Stimulated activated CD4-positive, alpha-beta T cell treated with anti-CD3 and anti-CD28 coated beads, Interleukin-4, amount 100 ng/mL, for 24 hours (primary cell): ENCODE data around the gene PTPN20.
"Not testable (repeated sequence)": the region's sequence is repeated elsewhere in the genome, so short reads cannot be mapped to it uniquely, and the experiment has no call there.

Experiments
- DNase-seq: peaks from one replicate; pipeline ENCODE4 v3.0.0-alpha.2; 2020

The PTPN20 gene

DNA sequence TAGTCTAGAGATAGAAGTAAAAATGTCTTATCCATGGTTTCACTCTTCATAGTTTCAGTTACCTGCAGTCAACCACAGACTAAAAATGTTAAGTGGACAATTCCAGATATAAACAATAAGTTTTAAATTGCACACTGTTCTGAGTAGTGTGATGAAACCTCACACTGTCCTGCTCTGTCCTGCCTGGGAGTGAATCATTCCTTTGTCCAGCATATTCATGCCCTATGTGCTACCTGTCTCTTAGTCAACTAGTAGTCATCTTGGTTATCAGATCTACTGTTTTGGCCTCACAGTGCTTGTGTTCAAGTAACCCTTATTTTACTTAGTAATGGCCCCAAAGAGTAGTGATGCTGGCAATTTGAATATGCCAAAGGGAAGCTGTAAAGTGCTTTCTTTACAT lies 49.5 kb downstream of the PTPN20 start:
- DNase-seq, result not testable (repeated sequence)

DNA sequence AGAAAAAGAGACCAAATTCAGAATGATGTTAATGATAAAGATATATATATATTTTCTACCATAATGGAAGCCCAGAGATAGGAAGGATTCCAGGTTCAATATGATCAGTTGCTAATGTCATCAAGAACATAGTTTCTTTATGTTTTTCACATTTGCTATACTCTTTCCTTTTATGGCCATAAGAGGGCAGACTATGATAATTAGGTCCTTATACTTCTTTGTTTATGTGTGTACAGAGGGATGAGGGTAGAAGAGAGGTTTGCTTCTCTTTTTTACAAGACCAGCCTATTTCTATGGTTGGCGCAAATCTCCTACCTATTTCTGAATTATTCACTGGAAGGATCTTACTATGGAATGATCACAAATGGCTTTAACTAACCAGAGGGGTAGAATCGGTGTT lies 52.1 kb downstream of the PTPN20 start:
- not testable (repeated sequence) for DNase-seq

DNA sequence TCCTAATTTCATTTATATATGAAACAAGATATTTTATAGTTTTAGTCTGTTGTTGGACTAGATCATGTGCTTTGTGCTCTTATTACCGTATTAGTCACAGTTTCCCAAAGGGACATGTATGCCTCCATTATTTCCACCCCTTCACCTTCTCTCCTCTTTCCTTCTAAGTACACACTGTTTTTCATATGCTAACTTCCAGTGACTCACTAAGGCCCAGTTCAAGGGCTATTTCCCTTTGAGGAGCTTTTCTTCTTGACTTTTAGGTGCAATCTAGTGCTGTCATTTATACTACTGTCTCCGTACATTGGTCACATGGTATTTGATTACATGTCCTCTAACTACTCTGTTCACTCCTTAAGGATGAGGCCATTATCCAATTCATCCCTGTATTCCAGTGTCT lies 55.8 kb downstream of the PTPN20 start:
- not testable (repeated sequence) for DNase-seq

DNA sequence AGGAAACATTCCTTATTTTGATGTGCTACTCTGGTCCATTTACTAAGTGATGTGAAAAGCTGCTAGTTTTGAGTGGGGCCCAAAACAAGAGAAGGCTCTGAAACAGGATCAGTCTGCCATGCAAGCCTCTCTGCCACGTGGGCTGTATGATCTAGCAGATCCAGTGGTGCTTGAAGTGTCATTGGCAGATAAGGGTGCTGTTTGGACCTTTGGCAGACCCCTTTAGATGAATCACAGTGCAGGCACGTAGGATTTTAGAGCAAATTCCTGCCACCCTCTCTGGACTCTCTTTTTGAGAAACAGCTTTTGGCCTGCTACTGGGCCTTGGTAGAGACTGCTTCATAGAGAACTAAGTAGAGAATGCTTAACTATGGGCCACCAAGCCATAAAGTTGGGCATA lies 69.0 kb downstream of the PTPN20 start:
- DNase-seq, result not testable (repeated sequence)

DNA sequence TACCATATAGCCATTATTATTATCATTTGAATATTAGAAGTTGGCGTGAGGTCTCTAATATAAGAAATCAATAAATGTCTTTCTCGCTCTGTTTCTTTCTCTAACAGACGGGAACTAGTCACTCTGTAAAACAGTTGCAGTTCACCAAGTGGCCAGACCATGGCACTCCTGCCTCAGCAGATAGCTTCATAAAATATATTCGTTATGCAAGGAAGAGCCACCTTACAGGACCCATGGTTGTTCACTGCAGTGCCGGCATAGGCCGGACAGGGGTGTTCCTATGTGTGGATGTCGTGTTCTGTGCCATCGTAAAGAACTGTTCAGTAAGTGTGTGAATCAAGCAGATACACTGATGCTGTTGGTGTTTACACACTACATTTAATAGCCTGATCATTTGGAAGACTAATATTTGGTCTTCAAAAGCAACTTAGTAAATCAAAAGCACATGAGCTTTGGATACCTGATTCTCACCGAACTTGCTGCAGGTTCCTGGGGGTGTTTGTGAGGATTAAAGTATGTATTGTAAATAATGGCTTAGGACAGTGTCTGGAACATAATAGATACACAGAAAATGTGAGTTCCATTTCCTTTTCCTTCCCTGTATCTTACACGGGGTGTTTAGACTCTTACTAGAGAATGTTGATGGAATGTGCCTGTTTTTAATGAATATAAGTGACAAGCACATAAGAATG lies 76.2 kb downstream of the PTPN20 start:
- DNase-seq, result not testable (repeated sequence)

DNA sequence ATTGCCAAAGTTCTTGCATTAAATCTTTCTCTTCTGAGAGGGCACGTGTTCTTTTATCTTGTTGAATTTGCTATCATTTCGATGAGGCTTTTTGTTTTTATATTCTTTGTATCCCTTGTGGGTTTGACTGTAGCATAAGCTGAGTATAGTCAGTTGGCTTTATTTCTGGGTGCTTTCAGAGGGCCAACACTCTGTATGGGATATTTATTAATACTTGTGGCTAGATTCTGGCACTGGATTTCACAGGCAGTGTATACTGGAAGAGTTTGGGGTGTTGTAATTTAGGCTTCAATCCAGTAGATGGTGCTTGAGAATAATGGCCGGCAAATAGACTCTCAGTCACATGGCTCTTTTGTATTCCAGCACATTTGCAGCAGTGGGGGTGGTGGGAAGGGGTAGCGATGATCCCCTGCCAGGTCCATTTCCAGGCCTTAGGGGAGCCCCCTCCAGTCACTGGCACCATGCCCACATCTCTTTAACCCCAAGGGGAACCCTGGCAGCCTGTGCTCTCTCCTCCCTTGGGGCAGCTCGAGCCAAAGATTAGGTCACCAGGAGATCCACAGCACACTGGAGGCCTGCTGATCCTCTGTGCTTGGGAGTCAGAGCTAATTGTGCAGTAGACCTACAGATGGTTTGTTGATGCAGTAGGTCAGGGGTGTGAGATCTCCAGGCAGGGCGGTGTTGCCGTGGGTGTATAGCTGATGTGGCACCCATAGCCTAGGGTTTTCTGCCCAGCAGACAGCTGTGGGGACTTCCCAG lies 81.8 kb downstream of the PTPN20 start:
- DNase-seq, result no peak

DNA sequence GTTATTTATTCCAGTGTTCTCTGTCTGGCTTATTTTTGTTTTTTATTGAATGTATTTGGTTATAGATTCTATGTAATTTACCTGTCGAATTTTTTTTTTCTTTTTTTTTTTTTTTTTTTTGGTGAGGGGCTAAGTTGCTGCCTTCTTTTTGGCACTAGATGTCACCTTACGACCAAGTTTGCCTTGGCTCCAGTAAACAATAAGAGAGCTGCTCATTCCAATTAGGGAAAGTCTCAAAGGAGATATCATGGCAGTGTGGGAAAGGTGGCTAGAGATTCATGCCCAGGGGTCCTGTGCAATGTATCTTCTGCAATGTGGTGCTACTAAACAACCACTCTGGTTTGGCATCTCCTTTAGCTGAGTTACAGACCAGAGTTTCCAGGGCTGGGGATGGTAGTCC lies 84.0 kb downstream of the PTPN20 start:
- no peak for DNase-seq

DNA sequence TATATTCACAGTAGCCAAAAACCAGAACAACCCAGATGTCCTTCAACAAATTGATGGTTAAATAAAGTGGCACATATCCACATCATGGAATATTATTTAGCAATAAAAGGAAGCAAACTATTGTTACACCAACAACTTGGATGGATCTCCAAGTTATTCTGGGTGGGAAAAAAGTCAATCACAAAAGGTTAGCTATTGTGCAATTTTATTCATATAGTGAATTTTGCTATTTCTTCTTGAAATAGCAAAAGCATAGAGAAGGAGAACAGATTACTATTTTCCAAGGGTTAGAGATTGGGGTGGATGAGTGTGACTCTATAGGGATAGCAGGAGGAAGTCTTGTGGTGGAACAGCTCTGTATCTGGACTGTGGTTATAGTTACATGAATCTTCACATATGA lies 87.0 kb downstream of the PTPN20 start:
- DNase-seq, result no peak

DNA sequence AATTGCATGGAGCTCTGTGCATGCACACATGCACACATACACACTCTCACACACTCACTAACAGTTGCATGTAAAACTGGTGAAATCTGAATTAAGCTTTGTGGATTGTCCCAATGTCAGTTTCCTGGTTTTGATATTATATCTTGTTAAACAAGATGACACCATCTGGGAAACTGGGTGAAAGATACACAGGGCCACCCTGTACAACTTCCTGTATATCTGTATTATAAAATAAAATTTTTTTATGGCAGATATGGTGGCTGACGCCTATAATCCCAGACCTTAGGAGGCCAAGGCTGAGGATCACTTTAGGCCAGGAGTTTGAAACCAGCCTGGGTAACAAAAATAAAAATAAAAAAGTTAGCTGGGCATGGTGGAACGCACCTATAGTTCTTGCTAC lies 87.4 kb downstream of the PTPN20 start:
- DNase-seq, result no peak

DNA sequence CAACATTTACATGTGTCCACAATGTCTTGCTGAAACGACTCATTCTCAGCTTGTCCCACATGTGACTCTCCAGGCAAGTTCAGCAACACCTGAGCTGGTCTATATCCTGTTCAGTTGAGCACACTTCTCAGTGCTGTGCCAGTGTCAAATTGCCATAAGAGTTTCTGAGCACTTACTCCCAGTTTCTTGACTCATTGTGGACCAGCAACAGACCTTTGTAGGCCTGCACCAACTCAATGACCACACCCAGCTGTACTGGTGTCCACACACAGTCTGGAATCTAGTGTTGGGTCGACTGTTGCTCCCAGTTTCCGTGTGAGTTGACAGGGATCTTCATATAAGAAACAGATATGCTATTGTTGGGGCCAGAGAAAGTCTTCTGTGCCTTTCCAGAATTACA lies 88.0 kb downstream of the PTPN20 start:
- DNase-seq, result no peak

DNA sequence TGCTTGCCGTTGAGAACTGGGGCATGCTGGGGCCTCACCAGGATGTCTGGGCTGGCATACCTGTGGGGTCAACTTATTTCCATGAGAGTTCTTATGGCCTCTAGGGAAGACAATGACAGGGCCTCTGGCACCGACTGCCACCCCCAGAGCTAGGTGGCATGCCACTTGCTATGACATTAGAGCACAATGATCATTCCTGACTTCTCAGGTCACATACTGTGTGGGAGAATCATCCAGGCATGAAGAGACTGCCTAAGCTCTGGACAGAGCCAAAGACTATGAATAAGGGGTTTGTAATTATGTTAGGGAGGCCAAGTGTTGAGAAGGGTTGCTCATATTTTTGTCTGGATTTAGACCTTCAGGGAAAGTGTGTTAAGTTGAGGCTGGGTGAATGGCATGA lies 97.5 kb downstream of the PTPN20 start:
- no peak for DNase-seq

DNA sequence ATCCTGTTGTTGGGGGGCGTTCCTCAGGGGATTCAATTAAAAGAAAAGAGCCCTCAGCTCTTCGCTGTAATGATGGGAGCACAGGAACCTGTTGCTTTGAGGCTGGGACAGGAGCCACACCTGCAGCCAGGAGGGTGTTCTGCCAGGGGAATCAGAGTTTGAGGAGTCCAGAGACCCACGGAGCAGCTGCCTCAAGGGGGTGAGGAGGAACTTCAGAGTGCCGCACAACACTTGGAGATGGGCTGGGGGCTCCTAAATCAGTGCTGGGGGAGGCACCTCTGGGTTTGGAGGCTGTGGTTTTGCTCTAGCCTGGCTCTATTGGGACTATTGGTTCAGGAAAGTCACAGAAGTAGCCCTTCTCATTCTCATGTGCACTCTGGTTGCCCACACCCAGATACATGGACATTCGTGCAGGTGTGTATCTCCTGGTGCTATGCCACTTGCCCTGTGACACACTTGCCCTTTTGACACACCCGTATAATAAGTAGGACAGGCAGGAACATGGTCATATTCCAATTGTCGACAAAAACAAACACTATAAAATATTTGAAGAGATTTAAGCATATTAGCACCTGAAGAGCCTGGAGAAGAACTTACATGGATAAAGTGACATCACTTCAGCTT lies 98.1 kb downstream of the PTPN20 start:
- no peak for DNase-seq

DNA sequence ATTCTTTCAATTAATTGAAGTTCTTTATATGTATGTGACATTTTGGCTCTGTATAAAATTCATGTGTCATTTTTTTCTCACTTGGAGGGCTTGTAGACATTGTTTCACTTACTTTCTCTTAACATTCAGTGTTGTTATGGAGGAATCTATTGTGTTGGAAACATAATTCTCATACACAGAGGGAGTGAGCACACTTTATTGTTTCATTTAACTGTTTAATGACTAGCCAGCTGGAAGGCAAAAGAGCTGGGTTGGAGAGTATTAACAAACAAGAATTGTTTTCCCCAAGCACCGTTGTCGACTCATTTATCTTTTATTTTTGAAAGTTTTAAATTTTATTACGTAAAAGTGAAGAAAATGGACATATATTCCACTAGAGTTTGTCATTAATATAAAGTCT lies 98.8 kb downstream of the PTPN20 start:
- DNase-seq, result no peak

DNA sequence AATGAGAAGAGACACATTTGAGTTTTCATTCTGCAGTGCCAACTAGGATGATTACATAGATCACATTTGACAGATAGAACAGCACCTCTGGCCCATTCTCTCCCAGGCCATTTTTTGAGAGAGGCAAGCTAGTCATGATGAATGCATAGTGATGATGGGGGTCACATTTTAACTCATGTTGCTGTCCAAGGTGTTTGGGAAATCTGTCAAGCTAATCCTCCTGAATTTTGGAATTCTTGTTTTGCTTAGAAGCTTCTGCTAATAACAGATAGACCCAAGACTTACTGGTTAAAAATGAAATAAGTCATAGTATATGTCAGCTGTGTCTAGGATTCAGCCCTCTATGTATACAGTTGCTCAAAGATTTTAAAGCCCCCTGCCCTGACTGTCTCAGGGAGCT lies 101.0 kb downstream of the PTPN20 start:
- DNase-seq, result no peak

DNA sequence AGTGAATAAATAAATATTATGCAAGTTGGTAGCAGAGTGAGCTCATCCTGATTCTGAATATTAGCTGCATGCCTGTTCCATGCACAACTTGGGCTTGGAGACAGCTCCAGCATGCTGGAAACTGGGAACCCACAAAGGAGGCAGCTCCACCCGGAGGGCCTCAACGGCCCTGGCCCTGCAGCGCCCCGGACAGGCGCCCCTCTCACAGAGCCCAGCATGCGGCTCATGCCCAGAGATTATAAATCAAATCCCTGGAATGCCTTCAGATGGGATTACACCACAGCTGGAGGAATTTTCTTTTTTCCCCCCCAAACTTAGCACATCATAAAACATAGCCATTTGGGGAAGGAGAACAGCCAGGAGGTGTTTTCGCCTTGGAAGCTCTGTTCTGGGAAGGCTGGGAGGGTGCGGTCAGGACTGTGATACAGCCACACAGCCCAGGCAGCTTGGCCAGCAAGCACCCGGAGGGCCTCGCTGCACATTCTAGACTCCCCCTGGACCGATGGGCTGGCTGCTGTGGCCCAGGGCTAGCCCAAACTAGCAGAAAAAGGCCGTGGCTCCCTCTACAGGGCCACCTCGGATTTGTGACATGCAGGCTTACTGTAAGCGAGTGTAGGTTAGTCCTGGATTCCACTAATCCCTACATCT lies 102.4 kb downstream of the PTPN20 start:
- DNase-seq, result no peak

DNA sequence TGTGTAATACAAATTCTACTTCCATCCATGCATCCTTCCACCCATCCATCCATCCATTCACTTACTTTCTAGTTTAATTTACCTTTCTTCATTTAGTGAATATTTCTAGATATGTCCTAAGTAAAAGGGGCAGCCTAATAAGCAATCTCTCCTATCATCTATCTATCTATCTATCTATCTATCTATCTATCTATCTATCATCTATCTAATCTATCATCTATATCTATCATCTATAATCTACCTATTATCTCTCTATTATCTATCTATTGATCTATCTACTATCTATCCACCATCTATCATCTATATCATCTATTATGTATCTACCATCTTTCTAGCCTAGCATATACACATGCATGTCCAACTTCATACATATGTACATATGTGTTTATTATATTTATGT lies 104.2 kb downstream of the PTPN20 start:
- no peak for DNase-seq

DNA sequence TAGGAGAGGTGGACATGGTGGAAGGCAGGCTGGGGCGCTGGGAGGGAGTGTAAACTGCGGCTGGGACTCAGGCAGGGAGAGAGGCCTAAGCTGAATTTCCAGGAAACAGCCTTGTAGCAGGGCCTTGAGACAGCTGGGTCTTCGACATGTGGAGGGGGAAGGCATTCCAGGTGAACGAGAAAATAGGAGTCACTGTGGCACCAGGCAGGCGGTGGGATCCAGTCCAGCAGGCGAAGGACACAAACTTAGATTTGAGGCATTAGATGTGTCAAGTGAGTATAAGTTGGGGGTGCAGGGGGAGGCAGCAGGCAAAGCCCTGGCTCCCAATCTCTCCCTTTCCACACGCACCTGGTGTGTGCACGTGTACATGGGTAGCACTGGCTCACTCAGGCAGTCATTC lies 105.3 kb downstream of the PTPN20 start:
- no peak for DNase-seq

DNA sequence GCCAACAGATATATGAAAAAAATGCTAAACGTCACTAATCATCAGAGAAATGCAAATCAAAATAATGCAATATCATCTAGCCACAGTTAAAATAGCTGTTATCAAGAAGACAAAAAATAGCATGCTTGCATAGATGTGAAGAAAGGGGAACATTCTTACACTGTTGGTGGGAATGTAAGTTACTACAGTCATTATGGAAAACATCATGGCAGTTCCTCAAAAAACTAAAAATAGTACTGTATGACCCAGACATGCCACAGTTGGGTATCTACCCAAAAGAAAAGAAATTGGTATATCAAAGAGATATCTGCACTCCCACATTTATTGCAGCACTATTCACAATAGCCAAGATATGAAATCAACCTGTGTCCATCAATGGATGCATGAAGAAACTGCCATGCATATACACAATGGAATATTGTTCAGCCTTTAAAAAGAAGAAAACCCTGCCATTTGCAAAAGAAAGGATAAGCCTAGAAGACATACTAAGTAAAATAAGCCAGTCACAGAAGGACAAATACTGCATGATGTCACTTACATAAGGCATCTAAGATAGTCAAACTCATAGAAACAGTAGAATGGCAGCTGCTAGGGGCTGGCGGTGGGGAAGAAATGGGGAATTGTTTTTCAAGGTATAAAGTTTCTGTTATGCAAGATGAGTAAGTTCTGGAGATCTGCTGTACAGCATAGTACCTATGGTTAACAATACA lies 107.0 kb downstream of the PTPN20 start:
- DNase-seq, result no peak

DNA sequence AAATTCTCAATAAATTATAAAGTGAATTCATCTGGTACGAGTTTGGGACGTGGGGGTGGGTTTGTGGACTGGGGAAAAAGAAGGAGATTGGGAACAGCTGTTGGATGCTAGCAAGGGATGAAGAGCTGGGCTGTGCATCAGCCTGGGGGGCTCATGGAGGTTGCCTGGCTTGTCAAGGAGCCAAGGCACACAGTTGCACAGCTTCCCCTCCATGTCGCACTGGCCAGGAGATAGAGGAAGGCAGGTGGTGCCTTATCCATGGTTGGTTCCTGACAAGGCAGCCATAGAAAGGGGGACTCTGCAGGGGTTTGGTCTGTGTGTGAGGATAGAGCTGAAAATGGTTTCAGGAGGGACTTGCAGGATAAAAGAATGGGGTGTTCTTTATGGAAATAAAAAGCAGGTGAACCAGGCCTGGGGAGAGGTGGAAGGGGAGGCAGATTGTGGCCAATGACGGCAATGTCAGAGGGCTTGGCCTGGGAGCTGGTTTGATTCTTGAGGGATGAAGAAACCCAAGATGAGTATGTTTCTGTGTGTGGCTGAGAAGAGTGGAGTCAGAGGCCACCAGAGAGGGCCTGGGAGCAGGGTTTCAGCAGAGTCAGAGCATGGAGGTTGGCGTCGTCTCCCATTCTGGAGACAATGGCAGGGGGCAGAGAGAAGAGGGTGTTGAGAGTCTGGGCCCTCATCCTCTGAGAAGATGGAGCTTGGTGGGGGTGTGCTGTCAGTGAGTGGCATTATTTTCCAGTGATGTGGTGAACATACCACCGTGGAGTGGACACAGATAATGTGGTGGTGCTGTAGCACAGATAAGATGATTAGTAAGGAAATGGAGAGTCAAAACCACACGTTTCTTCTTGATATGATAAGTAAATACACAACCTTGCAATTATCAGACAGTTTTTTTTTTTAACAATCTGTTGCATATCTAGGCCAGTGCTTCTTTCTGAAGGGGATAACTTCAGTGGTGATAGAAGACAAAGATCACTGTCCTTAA lies 108.2 kb downstream of the PTPN20 start:
- no peak for DNase-seq

DNA sequence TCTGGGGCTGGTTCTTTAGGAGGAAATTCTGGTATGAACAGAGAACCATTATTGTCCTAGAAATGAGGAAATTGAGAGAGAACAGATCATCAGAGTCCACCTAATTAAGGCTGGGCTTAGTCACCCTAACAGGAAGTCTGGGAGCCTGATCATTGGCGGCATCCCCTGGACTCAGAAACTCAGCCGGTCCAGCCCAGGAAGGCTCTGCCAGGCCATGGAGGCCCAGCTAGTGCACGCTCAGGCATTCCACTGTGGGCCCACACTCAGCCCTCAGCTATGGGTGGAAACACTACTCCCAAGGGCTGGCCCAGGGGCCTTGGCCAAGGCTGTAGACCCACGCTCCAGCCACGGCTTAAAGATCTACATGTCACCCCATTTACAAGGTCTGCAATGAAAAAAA lies 109.2 kb downstream of the PTPN20 start:
- no peak for DNase-seq

DNA sequence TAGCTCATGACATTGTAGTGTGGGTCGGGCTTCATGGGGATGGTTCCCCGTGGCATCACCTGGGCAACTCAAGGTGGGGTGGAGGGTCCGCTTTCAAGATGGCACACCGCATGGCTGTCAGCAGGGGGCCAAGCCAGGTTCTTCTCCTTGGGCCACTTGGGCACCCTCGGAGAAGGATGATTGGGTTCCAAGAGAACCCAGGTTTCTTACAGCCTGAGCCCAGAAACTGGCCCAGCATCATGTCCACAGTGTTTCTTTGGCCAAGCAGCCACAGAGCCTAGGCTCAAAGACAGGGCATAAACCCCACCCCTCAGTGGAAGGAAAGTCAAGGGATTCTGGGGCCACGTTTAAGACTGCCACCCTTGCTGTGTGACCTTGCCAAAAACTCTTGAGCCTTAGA lies 110.6 kb downstream of the PTPN20 start:
- no peak for DNase-seq
